Common myeloid progenitor, CD34-positive (primary cell): Measurements from ENCODE around the gene FMO1.

Experiments used
- CTCF ChIA-PET: fragments of 350-600 bp; sonication (Branson Sonifier 250); formaldehyde crosslinking; loops from one replicate; lab custom pipeline; 2021; ENCODE audit warnings: antibody characterized with exemption; lab: Charles Lee
- POLR2A ChIA-PET: fragments of 350-600 bp; sonication (Branson Sonifier 250); formaldehyde crosslinking; loops from one replicate; lab custom pipeline; 2021; ENCODE audit warnings: antibody characterized with exemption; lab: Charles Lee
- DNase-seq, 3 donors: peaks; one replicate each; pipeline versions ENCODE4 v3.0.0 to v3.0.0-alpha.2; 2013
- H3K27ac ChIP-seq, 2 experiments: 1 replicate in 1 of 2; 2 replicates in 1 of 2; pipeline ENCODE4 v1.7.0; 2013; ENCODE audit warnings: inconsistent platforms in 2 of 2, low read length in 2 of 2, mild to moderate bottlenecking in 2 of 2, low read depth in 1 of 2, moderate library complexity in 1 of 2; ENCODE audit not compliant: severe bottlenecking in 2 of 2, insufficient read depth in 1 of 2, poor library complexity in 1 of 2
- H3K27me3 ChIP-seq, 5 experiments: replicated peaks in 2 of 5; 1 replicate in 3 of 5; 2 replicates in 2 of 5; pipeline versions ENCODE4 v1.6.1 to v1.7.0; 2013; ENCODE audit warnings: low read length in 4 of 5, mild to moderate bottlenecking in 2 of 5, moderate library complexity in 2 of 5, inconsistent platforms in 1 of 5; ENCODE audit not compliant: insufficient read depth in 5 of 5, control insufficient read depth in 4 of 5
- H3K36me3 ChIP-seq, 4 experiments: 1 replicate in 2 of 4; 2 replicates in 2 of 4; pipeline versions ENCODE4 v1.6.1 to v1.7.0; 2013; ENCODE audit warnings: low read length in 3 of 4, control low read depth in 1 of 4, mild to moderate bottlenecking in 1 of 4; ENCODE audit not compliant: control insufficient read depth in 4 of 4, insufficient read depth in 4 of 4
- H3K4me1 ChIP-seq, 4 experiments: 1 replicate in 3 of 4; 2 replicates in 1 of 4; pipeline versions ENCODE4 v1.6.1 to v1.7.1; 2013; ENCODE audit warnings: low read length in 3 of 4, mild to moderate bottlenecking in 3 of 4, control low read depth in 1 of 4, inconsistent platforms in 1 of 4, moderate library complexity in 1 of 4; ENCODE audit not compliant: control insufficient read depth in 4 of 4, insufficient read depth in 4 of 4; ENCODE audit errors: control extremely low read depth in 1 of 4
- H3K4me3 ChIP-seq, 7 experiments: 1 replicate in 4 of 7; 2 replicates in 3 of 7; pipeline versions ENCODE4 v1.5.1 to v1.7.0; 2013; ENCODE audit warnings: mild to moderate bottlenecking in 7 of 7, low read length in 6 of 7, moderate library complexity in 6 of 7, inconsistent platforms in 2 of 7, low read depth in 2 of 7, control low read depth in 1 of 7; ENCODE audit not compliant: insufficient read depth in 4 of 7, control insufficient read depth in 1 of 7; ENCODE audit errors: extremely low read depth in 1 of 7
- H3K9me3 ChIP-seq, 5 experiments: 1 replicate in 4 of 5; 2 replicates in 1 of 5; pipeline versions ENCODE4 v1.6.1 to v1.7.1; 2013; ENCODE audit warnings: low read length in 4 of 5, mild to moderate bottlenecking in 2 of 5, inconsistent platforms in 1 of 5, low read depth in 1 of 5, moderate library complexity in 1 of 5; ENCODE audit not compliant: control insufficient read depth in 4 of 5, insufficient read depth in 2 of 5; ENCODE audit errors: control extremely low read depth in 1 of 5
- WGBS: methylation state at CpG from one replicate; pipeline ENCODE4 v1.1.5; 2013; ENCODE audit not compliant: insufficient coverage; 5-methylcytosine and 5-hydroxymethylcytosine counted together

FMO1 gene

DNA sequence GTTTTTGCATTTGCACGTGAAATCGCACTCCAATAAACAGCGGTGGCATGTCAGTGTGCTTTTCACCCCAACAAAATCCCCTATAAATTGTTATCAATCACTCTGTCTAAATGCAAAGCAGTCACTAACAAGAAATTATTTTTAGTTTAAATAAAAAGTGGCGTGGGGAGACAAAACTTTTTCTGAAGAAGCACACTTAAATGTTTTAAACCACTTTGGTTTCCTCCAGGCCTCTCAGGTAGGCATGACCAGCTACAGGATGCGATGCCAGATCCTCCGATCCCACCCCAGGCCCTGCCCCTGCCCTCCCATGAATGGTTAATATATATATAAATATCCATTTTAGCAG lies 3.6 kb downstream of the FMO1 start:
- Histone ChIP-seq H3K4me3 (peak overlapping the region in 6 of 7 experiments; percentile 67 to 82 (median 72)), H3K4me1 (peaks cover 0 to 11% (median 6%) of the 10 kb centered on the region in 4 experiments), H3K9me3 (no peaks in the 10 kb centered on the region), H3K27ac (no peak overlapping the region), H3K36me3 (no peaks in the 10 kb centered on the region), H3K27me3 (peaks cover 3 to 26% (median 14%) of the 10 kb centered on the region in 5 experiments)
- CTCF ChIA-PET: interaction anchor here (2.2 kb wide), 1 partner anchor 62 kb away, joined by 10 read pairs; the partner anchor contains the start of gene FMO4
- no peak for DNase-seq
- WGBS: 60% methylated on average over 1 of the region's 6 CpGs
- POLR2A ChIA-PET: no interaction called here

DNA sequence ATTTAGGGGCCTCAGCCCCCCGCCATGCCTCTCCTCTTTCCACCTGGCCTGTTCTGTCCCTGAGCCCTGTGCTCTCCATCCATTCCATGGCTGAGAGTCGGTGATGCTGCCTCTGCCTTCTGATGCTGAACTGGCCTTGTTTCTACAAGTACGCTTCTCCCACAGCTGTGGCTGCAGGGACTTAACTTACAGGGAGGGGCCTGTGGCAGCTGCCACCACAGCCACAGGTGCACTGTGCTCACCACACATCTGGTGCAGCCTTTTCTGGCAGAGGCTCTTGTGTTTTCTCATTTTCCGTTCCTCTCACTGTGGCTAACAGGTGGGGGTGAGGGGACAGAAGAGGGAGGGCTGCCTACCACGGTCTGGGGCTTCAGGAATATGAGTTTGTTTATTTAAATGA lies 4.2 kb downstream of the FMO1 start:
- 80% methylated on average over 3 of the region's 5 CpGs for WGBS
- Histone ChIP-seq H3K4me1 (peaks cover 0 to 11% (median 6%) of the 10 kb centered on the region in 4 experiments), H3K36me3 (no peaks in the 10 kb centered on the region), H3K27ac (no peak overlapping the region), H3K9me3 (no peaks in the 10 kb centered on the region), H3K4me3 (no peak overlapping the region), H3K27me3 (peaks cover 3 to 26% (median 14%) of the 10 kb centered on the region in 5 experiments)
- POLR2A ChIA-PET: no interaction called here
- CTCF ChIA-PET: no interaction called here
- DNase-seq: peak in 2 of 3 donors; percentile 49 to 64

DNA sequence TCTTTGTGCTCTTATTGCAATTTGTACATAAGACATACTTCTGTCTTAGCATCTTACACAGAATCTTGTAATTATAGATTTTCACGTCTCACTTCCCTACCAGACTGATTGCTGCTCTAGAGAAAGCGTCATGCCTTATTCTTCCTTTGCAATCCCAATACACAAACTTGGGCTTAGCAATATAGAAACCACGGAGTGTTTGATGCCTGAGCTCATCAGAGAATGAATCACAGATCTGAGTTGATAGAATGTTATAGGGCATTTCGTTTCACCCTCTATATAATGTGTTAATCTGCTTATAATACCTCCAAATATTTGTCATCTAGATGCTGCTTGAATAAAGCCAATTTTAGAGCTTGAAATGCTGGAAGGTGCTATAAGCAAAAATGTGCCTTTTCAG lies 6.6 kb downstream of the FMO1 start:
- ChIA-PET CTCF (interaction anchor here (1.8 to 2.0 kb wide), 2 partner anchors 9 to 59 kb away, joined by 6 to 7 read pairs; partner anchors contain the start of gene FMO4), POLR2A (no interaction called here)
- WGBS: 100% methylated on average over 2 of the region's 4 CpGs
- peaks cover 2 to 14% (median 9%) of the 10 kb centered on the region in 5 experiments for H3K27me3 ChIP-seq
- no peaks in the 10 kb centered on the region for H3K36me3 ChIP-seq
- H3K4me3 ChIP-seq: no peak overlapping the region
- no peaks in the 10 kb centered on the region for H3K9me3 ChIP-seq
- peaks cover 0 to 11% (median 6%) of the 10 kb centered on the region in 4 experiments for H3K4me1 ChIP-seq
- no peak for DNase-seq
- no peak overlapping the region for H3K27ac ChIP-seq

DNA sequence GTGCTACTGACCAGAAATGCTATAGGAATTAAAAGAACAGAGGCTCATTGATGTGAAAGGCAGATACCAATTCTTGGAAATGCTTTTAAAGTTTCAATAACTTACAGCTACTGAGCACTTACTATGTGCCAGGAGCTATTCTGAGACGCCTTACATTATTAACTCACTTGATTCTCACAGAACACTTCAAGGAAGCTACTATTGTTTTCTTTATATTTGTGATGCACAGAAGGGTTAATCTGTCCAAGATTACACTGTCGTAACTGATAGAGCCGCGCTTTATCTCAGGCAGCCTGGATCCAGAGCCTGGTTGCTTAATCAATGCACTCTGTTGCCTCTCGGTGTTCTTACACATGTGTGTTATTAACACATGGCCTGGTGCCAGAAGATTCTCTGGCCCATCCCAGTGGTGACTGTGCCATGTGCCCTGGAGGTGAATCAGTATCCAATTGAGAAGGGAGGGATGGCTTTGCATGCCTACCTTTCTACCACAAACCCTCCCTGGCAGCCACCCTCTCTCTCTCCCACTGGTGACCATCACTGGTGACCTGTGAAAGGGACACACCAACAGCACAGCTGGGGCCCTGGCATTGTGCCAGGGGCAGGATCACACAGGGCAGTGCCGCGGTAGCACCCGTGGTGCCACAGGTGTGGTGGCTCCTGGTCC lies 8.8 kb downstream of the FMO1 start:
- 92% methylated on average over 5 of the region's 8 CpGs for WGBS
- no peak overlapping the region for H3K27ac ChIP-seq
- peaks cover 0 to 5% (median 0%) of the 10 kb centered on the region in 4 experiments for H3K4me1 ChIP-seq
- CTCF ChIA-PET: interaction anchor here (1.8 kb wide), 1 partner anchor 11 kb away, joined by 7 read pairs; no protein-coding TSS in a partner anchor
- H3K4me3 ChIP-seq: no peak overlapping the region
- DNase-seq: no peak
- peaks cover 0 to 6% (median 0%) of the 10 kb centered on the region in 5 experiments for H3K27me3 ChIP-seq
- H3K9me3 ChIP-seq: no peaks in the 10 kb centered on the region
- POLR2A ChIA-PET: no interaction called here
- no peaks in the 10 kb centered on the region for H3K36me3 ChIP-seq

DNA sequence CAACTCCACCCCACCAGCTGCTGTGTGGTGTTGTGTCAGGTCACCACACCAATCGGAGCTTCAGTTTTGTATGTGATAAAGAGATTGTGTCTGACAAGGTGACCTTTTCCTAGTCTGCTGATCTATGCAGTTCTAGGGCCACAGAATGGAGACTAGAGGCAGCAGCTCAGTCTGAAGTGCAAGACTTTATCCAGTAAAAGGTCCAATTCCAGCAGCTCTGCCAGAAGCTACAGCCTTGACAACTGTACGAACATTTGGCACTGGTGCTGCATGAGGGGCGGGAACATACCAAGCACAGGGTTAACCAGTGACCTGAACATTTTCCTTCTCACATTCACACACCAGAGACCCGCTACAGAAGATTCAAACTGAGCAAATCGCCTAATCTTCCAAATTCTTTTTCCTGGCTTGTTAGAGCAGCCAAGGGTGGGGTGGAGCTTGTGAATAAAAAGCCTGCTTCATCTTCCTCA lies 9.3 kb downstream of the FMO1 start:
- H3K4me1 ChIP-seq: no peaks in the 10 kb centered on the region
- no peaks in the 10 kb centered on the region for H3K36me3 ChIP-seq
- peaks cover 0 to 6% (median 0%) of the 10 kb centered on the region in 5 experiments for H3K27me3 ChIP-seq
- CTCF ChIA-PET: interaction anchor here (1.8 kb wide), 1 partner anchor 11 kb away, joined by 7 read pairs; no protein-coding TSS in a partner anchor
- H3K27ac ChIP-seq: no peak overlapping the region
- POLR2A ChIA-PET: no interaction called here
- H3K4me3 ChIP-seq: no peak overlapping the region
- 100% methylated on average over 5 of the region's 5 CpGs for WGBS
- DNase-seq: no peak
- H3K9me3 ChIP-seq: no peaks in the 10 kb centered on the region

DNA sequence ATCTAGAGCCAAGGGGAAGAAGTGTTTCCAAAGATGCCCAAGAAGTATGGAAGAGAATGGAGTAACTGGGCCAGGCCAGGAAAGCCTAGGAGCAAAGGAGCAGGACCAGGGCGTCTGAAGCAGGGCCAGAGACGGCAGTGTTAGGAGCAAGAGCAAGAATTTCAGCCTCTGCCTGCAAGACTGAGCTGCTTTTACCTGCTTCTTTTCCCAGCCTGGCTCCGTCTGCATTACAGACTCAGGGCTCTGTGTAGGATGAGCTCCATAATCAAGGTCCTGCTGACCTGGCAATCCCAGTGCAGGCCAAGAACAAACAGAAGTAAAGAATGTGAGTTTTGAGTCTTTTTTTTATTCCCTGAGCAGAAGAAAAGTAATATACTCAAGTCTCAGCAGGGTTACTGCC lies 10.1 kb downstream of the FMO1 start:
- H3K4me3 ChIP-seq: no peak overlapping the region
- H3K4me1 ChIP-seq: no peaks in the 10 kb centered on the region
- no peaks in the 10 kb centered on the region for H3K9me3 ChIP-seq
- WGBS: 100% methylated on average over 3 of the region's 3 CpGs
- ChIA-PET POLR2A (no interaction called here), CTCF (interaction anchor here (1.5 kb wide), 1 partner anchor 12 kb away, joined by 4 read pairs; no protein-coding TSS in a partner anchor)
- peaks cover 0 to 6% (median 0%) of the 10 kb centered on the region in 5 experiments for H3K27me3 ChIP-seq
- no peak for DNase-seq
- H3K36me3 ChIP-seq: no peaks in the 10 kb centered on the region
- H3K27ac ChIP-seq: no peak overlapping the region

DNA sequence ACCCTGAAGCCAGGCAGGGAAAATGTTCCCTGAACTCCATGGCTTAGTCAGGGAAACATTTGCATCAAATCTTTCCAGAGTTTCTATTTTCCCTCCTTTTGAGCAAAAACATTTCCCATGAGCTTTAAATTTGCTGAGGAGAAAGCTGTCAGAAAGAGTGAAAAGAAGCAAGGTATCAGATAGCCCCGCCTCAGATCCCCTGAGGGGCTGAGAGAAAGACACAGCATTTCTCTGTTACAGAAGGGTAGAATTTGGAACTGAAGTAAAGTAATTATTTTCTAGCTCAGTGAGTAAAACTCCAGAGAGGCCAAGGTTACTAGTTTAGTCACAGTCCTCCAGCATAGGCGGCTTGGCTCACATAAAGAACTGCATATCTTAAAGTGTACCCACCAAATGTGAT lies 10.6 kb downstream of the FMO1 start:
- no peaks in the 10 kb centered on the region for H3K9me3 ChIP-seq
- no peaks in the 10 kb centered on the region for H3K36me3 ChIP-seq
- no peak overlapping the region for H3K4me3 ChIP-seq
- no peak overlapping the region for H3K27ac ChIP-seq
- peaks cover 0 to 6% (median 0%) of the 10 kb centered on the region in 5 experiments for H3K27me3 ChIP-seq
- H3K4me1 ChIP-seq: no peaks in the 10 kb centered on the region
- WGBS: 95% methylated on average over 2 of the region's 2 CpGs
- no peak for DNase-seq
- POLR2A ChIA-PET: no interaction called here
- CTCF ChIA-PET: interaction anchor here (1.5 kb wide), 1 partner anchor 13 kb away, joined by 4 read pairs; no protein-coding TSS in a partner anchor
